GM10248 (cell line): ENCODE measurements around the gene MYOM3.

Experiments
- CTCF ChIA-PET: fragments of 300-600 bp; sonication (Branson Sonifier 250); formaldehyde crosslinking; extraction: SDS; loops from one replicate; lab custom pipeline; 2021; ENCODE audit warnings: antibody characterized with exemption; lab: Yijun Ruan, JAX
- POLR2A ChIA-PET: fragments of 350-650 bp; sonication (Branson Sonifier 250); formaldehyde crosslinking; extraction: SDS; loops from one replicate; lab custom pipeline; 2020; ENCODE audit warnings: antibody characterized with exemption; lab: Yijun Ruan, JAX
- DNase-seq: peaks from one replicate; pipeline ENCODE4 v3.0.0; 2012; ENCODE audit errors: extremely low spot score
- CTCF ChIP-seq: IDR thresholded peaks from 2 replicates; pipeline ENCODE4 v1.5.1; 2012; ENCODE audit warnings: mild to moderate bottlenecking, low read depth; ENCODE audit errors: extremely low read depth, missing control alignments, control extremely low read depth

The MYOM3 gene

GRCh38 chr1:24119489-24119858 is 7.5 kb upstream of the MYOM3 start:
- POLR2A ChIA-PET: no interaction called here
- CTCF ChIA-PET: interaction anchor here (1.2 kb wide), 2 partner anchors 10 to 31 kb away, joined by 3 read pairs; no protein-coding TSS in a partner anchor

GRCh38 chr1:24118410-24119242 is 6.7 kb upstream of the MYOM3 start:
- ChIA-PET POLR2A (no interaction called here), CTCF (interaction anchor here (1.9 kb wide), 1 partner anchor 32 kb away, joined by 6 read pairs; no protein-coding TSS in a partner anchor)
- no peak for DNase-seq
- no peak for TF ChIP-seq CTCF

More at GRCh38 chr1:24119489-24119858, 7.5 kb upstream of the MYOM3 start:
- TF ChIP-seq CTCF: no peak
- no peak for DNase-seq

- POLR2A ChIA-PET: no interaction called here
- TF ChIP-seq CTCF: no peak
- CTCF ChIA-PET: interaction anchor here (1.1 to 1.9 kb wide), 2 partner anchors 24 to 33 kb away, joined by 3 to 6 read pairs; no protein-coding TSS in a partner anchor
- no peak for DNase-seq
Measured at GRCh38 chr1:24117722-24118409, 5.9 kb upstream of the MYOM3 start.

- TF ChIP-seq CTCF: no peak
- DNase-seq: no peak
- POLR2A ChIA-PET: no interaction called here
- CTCF ChIA-PET: interaction anchor here (1.1 to 1.9 kb wide), 2 partner anchors 23 to 33 kb away, joined by 3 to 6 read pairs; no protein-coding TSS in a partner anchor
Measured at GRCh38 chr1:24117132-24117531, 5.2 kb upstream of the MYOM3 start.

GRCh38 chr1:24114753-24115152 is 2.8 kb upstream of the MYOM3 start:
- no peak for DNase-seq
- ChIA-PET CTCF (interaction anchor here (1.3 to 1.6 kb wide), 2 partner anchors 36 to 44 kb away, joined by 3 to 4 read pairs; no protein-coding TSS in a partner anchor), POLR2A (no interaction called here)
- TF ChIP-seq CTCF: no peak

- ChIA-PET CTCF (interaction anchor here (0.6 to 1.5 kb wide), 3 partner anchors 12 to 43 kb away, joined by 3 to 4 read pairs (median 3); no protein-coding TSS in a partner anchor), POLR2A (no interaction called here)
- TF ChIP-seq CTCF: no peak
- DNase-seq: no peak
Measured at GRCh38 chr1:24113641-24114033, 1.7 kb upstream of the MYOM3 start.
